Amygdala (tissue), 56 donors: ENCODE data around the gene HES1.

Experiments
- DNase-seq, 56 donors: peaks; one replicate each; lab custom pipeline; 2025; lab: John Stamatoyannopoulos, UW

The HES1 gene

DNA sequence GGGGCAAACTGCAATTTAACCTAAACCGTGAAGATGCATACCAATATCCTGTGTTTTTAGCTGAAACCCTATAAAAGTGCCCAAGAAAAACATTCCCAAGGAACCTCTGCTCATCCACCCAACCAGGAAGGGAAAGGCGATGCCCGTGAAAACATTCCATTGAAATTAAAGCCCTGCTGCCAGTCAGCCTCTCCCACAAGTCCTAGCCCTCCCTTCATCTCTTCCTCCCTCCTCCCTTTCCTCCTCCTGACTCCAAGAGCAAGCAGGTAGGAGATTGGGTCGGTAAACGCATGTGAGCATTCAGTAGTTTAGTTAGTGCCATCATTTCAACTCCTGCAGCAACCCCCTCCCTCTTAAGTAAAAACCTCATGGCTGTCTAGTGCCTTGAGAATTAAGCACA lies 27.7 kb downstream of the HES1 start:
- DNase-seq: no peak

DNA sequence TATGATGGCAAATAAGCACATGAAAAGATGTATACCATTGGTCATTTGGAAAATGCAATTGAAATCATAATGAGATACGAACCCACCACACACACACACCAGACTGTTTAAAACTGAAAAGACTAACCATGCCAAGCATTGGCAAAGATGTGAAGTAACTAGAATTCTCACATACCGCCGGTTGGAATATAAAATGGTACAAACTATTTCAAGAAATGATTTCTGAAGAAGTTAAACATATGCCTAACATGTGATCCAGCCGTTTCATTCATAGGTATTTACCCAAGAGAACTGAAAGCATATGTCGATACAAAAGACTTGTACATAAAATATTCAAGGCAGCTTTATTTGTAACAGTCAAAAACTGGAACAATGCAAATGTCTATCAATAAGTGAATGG lies 28.9 kb downstream of the HES1 start:
- DNase-seq: no peak

DNA sequence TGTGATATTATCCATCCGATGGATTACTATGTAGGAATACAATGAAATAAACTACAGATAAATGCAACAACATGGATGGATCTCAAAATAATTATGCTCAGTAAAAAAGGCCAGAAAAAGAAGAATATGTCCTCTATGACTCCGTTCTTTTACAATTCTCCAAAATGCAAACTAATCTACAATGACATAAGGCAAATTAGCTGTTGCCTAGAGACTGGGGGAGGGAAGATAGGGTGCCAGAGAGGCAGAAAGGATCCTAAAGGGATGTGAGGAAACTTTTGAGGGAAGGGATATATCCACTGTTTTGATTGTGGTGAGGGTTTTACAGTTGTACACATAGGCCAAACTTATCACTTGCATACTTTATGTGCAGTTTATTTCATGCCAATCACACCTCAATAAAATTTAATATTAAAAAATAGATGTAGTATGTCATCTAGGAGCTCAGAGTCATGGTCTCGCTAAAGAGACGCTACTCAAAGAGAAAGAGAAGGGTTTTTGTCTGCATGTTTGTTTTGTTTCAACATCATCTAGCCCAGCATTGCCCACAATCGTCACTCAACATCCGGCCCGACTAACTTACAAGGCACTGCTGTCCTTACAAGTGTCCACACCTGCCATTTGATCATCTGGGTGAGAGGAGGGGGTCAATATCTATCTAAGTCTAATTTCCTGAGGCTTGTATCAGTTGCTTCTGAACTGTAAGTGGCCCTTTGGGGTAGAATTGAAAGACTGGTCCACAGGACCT lies 29.5 kb downstream of the HES1 start:
- no peak for DNase-seq

DNA sequence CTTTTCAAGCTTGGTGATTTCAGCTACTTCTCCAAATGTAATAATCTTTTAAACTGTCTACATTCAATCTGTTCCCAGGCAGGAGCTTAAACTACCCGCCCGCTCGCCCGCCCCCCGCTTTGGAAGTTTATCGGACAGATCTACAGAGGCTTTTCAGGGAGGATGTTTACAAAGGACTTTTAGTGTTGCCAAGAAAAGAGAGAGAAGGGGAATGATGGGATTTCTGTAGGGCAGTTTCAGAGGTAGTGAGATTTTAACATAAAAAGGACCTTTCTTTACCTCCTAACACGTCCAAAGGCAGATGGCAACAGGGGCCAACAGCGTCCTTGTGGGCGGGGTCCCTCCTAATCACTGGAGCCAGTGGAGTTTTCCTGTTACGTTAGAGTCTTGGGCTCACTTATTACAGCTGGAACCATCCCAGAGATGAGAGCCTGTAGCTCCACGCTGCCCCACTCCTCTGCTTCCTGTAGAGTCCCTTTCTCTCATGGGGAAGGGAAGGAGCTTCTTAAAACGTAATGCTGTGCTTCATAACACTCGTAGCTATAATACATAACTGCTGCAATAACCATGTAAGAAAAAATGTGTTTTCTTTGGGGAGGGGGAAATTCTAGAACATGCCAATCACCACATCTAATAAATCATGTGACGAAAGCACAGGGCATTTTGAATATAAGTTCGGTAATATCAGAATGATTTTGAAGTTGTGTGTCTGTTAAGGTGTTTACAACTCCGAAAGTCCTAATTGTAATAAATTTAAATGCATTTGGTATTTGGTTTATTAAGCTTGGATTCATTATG lies 30.9 kb downstream of the HES1 start:
- DNase-seq: no peak

DNA sequence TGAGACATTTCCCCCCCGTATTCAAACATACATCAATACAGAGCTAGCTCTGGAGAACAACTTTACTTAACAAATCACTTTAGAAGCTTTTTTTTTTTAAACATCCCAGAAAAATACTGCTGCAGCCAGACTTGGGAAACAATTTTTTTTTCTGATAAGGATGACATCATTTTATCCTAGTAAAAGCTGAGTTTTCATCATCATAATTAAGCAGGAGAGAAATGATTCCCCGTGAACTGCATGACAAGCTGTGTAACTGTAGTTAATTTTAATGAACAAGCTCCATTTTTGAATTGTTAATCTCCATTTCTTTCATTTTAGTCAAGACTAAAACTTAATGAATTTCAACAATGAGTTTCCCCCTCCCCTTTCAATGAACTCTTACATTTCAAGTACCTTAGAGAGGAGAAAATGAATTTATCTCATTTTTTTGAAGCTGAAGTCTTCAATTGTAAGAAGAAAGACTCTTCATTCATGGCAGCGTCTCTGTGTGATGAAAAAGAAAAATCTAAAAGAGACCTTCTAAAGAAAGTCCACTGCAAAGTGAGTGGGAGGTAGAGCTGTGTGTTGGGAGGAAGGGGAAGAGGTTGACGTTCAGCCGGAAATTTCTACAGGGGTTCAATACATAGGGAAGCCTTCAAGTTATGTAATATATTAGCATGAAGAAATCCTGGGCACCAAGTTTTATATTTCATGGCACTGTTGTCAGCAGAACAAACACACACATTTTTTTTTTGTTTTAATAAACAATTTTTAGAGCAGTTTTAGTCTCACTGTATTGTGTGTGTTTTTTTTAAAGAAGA lies 31.7 kb downstream of the HES1 start:
- no peak for DNase-seq

DNA sequence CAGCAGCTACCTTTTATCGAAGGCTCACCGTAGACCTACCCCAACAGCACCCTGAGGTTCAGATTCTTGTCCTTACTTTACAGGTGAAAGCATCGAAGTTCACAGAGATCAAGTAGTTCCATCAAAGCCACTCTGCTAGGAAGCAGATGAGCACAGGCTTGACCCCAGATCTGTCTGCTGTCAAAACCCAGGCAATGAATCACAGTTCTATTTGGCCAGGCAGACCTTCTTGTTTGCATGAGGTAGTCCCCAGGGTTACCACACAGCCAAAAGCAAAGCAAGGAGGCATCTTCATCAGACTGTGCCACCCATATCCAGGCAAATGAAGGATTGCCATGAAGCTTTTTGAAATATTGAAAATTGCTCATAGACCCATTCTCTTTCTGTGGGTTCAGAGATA lies 33.0 kb downstream of the HES1 start:
- no peak for DNase-seq

DNA sequence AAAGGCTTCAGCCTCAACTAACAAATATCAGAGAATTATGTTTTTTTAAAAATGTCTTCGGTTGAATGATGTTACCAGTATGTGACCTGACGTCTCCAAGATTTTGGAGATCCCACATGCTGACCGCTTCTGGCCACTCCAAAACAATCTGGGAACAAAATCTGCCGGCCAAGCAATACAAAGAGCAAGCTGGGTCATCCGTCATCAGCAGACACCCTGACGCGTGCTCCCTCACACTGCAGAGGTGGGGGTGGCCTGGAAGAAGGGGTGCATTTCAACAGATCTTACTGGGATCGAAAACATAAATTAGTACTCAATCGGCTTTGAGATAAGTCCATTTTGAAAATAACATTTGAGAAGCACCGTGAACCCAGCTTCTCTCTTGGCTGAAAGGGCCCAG lies 33.6 kb downstream of the HES1 start:
- DNase-seq: no peak

DNA sequence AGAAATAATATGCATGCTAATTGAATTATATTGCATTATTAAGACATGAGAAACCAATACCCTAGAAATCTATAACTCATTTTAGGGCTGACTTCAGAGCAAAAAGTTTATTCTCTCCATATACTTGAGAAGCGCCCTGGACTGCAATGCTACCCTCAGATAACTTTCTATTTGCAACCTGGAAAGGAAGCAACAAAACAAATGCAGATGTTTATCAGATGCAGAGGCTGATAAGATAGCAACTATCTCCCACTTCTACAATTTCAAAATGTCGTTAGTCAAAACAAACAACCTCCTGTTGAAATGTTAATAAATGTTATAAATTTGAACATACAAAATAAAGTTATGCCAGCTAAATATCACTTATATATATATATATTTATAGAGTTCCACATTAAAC lies 34.8 kb downstream of the HES1 start:
- no peak for DNase-seq

DNA sequence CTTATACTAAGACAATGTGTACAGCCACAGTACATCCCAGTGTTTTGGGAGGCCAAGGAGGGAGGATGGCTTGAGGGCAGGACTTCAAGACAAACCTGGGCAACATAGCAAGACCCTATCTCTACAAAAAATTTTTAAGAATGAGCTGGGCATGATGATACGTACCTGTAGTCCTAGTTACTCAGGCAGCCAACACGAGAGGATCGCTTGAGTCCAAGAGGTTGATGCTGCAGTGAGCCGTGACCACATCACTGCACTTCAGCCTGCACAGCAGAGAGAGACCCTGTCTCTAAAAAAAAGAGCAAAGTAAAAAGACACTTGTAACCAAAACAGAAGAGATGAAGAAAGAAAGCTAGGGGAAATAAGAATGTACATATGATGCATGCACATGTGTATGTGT lies 38.5 kb downstream of the HES1 start:
- no peak for DNase-seq

DNA sequence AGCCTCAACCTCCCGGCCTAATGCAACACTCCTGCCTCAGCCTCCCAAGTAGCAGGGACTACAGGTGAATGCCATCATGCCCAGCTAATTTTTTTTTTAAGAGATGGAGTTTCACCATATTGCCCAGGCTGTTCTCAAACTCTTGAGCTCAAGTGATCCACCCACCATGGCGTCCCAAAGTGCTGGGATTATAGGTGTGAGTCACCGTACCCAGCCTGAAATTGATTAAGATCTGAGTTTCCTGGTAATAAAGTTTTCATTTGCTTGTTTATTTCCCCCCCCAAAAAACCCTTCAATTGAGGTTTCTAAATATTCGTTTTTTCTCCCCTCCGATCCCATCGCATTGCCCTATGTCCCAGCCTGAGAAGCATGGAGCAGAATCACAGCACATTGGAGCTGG lies 39.0 kb downstream of the HES1 start:
- no peak for DNase-seq

DNA sequence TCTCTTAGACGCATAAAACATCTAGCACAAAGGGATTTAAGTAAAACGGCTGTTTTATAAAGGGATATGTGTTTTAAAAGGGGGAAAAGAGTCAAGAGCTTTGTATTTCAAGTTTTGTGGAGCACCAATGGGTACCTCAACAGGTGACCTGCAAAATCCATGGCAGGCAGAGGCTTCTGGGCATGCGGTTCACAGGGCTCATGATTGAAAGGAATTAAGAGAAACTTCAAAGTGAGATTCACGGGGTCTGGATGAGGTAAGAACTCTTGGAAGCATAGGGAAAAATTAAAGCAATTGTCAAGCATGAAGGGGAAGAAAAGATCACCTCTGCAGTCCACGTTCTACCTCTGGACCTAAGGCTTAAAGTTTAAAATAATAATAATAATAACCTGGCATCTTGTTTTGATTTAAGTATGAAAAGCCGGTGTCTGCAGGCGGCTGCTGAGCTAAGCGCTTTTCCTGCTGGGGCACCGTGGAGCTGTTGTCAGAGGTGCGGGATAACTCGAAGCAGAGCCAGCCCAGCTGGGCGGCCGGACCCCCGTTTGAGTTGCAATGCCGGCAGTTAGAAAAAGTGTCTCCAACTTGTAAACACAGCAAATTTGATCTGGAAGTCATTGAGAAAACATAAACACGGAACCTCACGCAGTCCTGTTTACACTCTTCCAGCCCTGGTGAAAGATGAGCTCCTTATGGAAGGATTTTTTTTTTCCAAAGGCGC lies 40.5 kb downstream of the HES1 start:
- no peak for DNase-seq

DNA sequence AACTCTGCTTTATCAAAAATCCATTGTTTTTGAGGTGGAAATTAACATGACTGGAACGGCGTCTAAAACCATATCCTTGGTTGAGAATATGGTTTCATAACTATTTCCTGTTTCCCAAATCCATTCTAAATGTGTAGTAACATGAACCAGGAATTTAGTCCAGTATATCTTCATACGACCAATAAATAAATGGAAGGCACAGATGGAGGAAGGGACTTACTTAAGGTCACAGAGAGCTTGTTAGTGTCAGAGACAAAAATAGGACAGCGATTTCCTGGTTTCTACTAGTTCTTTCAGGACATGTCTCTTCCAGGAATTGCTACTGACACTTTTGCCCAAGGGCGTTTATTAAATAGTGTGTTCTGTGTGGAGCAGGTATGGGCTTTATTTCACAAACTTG lies 41.2 kb downstream of the HES1 start:
- DNase-seq: no peak

DNA sequence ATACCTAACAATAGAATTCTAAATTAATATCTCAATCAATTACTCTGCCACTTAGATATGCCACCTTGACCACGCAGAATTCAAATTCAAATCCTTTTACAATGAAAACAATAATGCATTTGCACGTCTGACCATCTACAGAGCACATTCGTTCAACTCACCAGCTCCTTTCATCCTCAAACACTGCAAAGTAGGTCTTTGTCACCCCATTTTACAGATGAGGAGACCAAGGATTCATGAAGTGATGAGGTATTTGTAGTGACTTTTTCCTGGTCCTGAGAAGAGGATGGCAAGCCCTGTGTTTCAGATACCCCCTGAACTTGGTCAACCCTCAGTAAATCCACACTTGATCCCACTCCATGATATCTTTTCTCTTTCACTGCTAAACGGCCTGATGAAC lies 42.2 kb downstream of the HES1 start:
- no peak for DNase-seq

DNA sequence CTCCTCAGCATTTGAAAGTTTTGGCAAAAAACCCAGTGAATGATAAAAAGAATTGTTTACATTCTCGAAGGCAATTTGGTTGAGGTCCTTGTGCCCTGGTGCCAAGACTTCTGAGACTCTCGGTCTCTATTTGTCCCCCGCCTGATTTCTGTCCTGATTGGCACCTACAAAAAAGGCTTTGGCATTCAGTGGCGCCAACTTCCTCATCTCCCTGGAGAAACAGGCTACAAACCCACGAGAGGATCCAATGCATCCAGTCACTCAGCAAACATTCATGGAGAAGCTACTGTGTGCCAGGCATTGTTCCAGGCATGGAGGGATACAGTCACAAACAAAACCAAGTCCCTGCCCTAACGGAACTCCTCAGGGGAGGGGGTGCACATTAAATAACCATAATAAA lies 42.7 kb downstream of the HES1 start:
- DNase-seq: no peak

DNA sequence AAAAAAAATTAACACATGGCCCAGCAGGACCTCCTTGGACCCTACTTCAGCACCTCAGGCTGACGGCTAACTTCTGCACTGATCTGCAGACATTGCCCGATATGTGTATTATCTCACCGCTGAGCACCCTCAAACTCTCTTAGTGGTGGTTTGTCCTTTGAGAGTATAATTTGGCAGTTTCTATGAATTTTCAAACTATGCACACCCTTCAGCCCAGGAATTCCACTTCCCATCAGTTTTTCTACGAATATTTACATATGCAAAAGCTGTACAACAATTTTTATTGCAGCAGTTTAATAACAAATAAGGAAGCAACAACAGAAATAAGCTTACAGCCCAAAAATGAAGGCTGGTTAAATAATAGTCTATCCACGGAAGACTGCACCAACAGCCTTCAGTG lies 44.6 kb downstream of the HES1 start:
- DNase-seq: no peak

DNA sequence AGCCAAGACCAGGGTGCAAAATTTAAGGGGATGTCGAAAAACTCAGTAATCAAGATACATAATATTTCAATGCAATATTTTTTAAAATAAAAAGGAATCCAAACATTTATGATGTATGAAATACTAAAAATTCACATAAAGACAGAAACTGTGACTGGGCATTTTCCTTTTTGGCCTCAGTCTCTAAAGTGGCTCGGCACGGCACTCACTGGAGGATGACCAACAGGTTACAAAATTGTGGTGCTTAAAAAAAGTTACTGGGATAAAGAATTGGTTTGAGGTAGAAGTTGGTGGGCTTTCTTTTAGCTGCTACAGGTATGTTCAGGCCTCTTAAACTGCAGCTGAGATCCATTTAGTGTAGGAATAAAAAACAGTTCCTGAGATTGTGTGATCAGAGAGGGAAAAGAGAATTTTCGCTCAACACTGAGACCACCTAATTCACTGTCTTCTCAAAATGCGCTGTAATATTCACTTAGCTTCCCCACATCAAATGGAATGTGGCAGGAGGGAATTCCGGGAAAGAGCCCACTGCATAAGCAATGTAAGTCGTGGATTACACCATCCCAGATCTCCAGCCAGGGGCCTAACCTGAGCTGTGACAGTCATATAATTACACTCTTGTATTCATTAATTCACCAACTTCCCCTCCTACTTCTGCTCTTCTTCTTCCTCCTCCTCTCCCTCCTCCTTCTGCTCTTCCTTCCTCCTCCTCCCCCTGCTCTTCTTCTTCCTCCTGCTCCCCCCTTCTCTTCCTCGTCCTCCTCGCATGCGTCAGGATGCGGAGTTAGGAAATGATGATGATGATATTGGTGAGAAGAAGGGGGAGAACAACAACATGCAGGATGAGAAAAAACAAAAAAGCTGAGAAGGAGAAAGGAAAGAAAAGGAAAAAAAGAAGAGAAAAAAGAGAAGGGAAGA lies 45.9 kb downstream of the HES1 start:
- no peak for DNase-seq

DNA sequence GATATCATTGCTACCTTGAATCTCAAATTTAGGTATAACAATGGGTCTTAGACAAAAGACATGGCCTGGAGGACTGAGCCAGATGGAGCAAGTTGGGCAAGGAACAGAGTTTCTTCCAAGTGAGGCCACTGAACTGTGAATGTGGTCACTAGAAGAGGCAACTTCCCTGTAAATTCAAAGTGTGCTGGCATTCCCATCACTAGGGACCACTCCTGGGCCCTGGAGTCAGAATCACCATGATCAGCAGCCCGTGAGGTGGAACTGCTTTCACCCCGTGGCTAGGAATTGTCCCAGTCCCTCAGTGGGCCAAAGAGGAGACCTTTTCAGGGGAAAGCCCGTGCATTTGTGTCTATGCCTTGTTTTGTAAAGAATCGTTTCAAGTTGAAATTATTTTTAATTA lies 47.3 kb downstream of the HES1 start:
- no peak for DNase-seq

DNA sequence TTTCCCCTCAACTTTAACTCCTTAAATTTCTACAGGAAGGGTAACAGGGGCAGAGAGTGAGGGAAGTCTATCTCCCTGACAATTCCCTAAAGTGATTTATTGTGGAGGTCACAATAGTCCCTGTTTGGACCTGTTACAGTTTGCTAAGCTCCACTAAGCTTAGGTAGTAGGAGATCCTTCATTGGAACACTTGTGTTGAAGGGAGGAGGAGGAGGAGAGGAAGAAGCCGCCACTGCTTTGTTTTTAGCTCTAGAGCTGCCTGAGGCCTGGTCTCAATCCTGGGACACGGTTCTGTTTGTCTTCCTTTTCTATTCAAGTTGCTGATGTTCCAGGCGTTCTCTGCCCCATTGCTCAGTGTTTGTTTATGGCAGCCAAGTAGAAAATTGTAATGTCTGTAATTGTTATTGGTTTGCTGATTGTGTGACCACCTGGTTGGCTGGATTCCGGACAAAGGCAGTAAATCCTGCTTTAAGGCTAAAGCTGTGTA lies 48.4 kb downstream of the HES1 start:
- no peak for DNase-seq

DNA sequence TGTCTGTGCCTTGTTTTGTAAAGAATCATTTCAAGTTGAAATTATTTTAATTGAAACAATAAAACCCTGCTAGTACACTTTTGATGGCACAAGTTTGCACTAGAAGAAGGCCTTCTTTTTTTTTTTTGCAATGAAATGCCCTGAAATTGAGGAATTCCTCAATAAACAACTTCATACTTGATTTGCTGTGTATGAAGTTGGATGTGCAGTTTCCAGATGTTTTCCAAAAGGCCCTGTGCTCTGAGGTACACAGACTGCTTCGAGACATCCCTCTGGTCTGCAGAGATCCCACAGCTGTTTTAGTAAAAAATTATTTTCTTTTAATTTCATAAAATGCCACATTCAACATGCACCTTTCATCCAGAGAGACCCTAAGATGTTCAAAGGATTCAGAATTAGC lies 48.9 kb downstream of the HES1 start:
- DNase-seq: no peak

DNA sequence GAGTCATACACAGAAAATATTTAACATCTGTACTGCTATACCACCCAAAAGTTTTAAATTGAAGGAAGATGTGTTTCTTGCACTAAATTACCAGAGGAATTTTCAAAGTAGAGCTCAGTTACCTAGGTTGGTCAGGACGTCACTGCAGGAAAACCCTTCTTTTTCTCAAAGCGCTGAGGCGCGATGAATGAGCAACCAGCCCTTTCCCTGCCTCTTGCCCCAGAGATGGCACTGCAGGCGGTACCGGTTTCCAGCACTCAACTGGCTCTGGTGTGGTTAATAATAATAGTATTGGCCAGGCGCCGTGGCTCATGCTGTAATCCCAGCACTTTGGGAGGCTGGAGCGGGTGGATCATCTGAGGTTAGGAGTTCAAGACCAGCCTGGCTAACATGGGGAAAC lies 49.3 kb downstream of the HES1 start:
- DNase-seq: no peak
